NCI-H1930 (cell line): ENCODE measurements around the gene IL17RA.
A peak's percentile ranks its signal among the peaks of the same experiment; 100 is the strongest.

Source experiments
- DNase-seq, 2 experiments: peaks; one replicate each; lab custom pipeline; 2025; lab: John Stamatoyannopoulos, UW

The IL17RA gene

GRCh38 chr22:17084554-17085276 is at the start of gene IL17RA:
Gene IL17RA, plus strand, starts transcription at chr22:17085000. Its CDS starts 92 bp downstream, at chr22:17085092.
- peak; percentile 65 to 66 for DNase-seq

GRCh38 chr22:17035246-17035645 is 49.6 kb upstream of the IL17RA start:
- DNase-seq = no peak

DNA sequence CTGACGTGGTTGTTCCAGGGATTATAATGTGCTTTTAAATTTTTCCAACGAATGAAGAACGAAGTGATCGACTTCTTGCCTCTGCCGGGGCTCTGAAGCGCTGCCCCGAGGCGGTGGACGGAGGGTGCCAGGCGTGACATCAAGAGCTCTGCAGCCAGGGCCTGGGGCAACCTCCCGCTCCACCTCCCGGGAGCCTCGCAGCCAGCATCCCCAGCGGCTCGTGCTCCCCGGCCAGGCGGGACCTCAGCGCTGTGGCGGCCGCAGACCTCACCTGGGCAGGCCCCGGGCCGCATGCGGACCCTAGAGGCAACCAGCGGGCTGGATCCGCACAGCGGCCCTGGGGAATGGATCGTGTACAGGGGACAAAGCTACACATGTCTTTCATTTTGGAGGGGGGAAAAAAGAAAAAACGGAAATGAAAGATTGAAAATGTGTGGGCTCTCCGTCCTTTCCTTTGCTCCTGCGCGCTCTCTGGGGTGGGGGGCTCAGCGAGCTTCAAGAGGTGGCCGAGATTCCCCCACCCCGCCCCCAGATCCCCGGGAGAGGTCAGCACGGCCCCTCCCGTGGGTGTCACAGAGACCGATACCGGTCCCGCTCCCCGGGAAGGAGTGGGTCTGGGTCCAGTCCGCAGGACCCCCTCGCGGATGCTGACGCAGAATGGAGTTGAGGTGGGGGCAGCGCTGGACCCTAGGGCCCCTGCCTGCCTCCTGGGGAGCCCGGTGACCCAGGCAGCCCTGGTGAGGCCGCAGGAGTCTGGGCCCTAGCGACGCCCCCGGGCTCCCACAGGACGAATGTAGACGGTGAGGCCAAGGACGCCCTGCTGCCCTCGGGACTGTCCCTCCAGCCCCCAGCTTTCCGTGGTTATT is 48.6 kb upstream of the IL17RA start:
- DNase-seq = peak; percentile 4 to 28

DNA sequence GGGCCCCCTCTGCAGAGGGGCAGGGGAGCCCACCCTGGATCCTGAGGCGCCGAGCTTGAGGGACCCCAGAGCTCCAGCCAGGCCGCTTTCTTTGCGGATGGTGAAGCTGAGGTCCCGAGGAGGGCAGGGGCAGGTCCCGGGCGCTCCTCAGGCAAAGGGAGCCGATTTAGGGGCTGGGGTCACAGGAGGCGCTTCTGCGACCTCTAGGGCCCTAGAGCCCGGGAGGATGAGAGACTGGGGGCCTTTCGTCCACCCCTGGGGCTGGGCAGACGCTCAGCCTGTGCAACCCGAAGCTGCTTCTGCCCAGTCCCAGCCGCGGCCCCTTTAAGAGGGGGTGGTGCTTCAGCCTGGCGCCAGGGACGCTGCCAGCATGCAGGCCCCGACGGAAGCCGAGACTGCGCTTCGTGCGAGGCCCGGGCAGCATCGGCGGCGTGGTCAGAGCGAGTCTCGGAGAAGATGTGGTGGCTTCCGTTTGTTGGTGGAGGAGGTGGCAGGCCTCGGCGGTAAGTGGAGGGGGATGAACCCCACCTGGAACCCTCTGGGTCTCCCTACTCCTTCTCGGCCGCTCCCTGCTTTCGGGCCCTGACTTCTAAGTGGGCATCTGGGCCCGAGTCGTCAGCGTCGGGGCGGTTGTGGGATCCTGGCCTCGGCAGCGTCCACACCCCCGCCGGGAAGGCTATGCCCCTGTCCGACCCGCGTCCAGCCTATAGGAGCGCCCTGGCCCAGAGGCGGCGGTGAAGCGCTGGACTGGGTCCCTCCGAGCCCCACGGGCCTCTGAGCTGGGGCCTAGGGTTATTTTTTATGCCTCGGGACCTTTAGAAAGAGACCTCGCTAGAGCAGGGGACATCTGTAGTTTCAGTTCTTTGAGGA is 47.7 kb upstream of the IL17RA start:
- peak; percentile 15 to 16 for DNase-seq

DNA sequence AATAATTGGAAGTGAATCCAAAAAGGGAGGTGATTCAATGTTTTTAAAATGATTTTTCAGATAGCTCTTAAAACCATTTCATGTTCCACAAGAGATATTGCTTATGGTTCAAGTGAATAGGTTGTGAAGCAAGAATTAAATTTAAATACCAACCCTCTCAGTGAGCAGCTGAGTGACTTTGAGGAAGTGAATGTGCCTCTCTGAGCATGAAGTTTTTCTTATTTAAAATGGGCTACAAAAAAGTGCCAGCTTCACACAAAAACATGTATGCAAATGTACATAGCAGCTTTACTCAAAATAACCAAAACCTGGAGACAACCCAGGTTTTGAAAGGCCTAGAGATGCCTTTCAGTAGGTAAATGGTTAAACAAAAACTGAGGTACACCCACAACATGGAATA is 41.3 kb upstream of the IL17RA start:
- no peak for DNase-seq

DNA sequence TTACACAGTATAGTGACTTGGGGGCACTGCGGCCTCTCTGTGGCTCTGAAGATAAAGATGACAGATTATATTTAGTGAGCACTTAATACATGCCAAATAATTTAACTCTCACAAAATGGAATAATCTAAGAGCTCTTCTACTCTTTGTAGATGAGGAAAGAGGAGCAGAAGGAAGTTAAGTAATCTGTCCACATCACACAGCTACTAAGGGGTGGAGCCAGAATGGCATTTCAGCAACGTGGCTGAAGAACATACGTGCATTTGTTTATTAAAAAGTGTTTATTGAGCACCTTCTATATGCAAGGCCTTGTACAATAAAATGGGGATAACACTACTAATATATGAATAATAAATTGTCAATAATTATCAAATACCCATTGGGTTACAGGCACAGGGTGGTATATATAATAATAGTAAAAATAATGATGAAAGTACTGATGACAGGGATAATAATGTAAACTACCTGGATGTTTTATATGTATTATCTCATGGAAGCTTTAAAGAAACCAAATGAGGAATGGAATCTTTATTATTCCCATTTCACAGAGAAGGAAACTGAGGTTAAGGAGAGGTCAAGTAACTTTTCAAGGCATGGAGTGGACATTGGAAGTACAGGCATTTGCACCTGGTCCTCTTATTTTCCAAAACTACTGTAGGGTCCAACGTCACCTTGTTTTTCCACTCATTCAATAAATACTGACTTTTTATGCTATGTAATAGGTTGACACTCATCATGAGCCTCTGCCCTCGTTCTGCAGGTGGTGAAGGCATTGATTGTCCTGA is 38.0 kb upstream of the IL17RA start:
- DNase-seq = no peak

GRCh38 chr22:17047656-17048055 is 37.1 kb upstream of the IL17RA start:
- no peak for DNase-seq

DNA sequence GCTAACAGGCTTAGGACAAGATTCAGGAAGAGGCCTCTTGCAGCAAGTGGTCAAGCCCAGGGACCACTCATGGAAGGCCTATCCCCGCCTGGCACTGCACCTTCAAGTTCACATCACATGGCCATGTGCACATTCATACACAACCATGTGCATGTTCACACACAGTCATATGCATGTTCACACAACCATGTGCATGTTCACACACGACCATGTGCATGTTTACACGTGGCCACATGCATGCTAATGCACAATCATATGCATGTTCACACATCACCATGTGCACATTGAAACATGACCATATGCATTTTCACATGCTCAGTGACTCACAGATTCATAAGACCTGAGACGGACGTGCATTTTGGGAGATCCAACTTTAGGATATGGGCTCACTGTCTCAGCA is 28.7 kb upstream of the IL17RA start:
- DNase-seq = no peak

DNA sequence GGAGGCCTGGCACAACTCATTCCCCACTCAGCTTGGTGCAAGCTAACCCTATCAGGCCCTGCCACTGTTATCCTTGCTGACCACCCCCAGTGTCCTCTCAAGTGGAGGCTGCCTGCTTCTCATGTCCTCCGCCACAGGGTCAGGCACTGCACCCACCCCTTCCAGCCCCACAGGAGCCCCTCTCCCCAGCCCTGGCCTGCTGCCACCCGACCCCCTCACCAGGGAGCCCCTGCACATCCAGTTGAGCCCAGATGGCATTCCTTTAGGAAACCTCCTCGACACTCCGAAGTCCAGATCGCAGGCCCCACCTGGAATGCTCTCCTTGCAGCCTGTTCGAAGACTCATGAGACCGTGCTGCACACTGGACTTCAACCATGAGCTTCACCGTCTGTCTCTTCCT is 28.0 kb upstream of the IL17RA start:
- DNase-seq = no peak

DNA sequence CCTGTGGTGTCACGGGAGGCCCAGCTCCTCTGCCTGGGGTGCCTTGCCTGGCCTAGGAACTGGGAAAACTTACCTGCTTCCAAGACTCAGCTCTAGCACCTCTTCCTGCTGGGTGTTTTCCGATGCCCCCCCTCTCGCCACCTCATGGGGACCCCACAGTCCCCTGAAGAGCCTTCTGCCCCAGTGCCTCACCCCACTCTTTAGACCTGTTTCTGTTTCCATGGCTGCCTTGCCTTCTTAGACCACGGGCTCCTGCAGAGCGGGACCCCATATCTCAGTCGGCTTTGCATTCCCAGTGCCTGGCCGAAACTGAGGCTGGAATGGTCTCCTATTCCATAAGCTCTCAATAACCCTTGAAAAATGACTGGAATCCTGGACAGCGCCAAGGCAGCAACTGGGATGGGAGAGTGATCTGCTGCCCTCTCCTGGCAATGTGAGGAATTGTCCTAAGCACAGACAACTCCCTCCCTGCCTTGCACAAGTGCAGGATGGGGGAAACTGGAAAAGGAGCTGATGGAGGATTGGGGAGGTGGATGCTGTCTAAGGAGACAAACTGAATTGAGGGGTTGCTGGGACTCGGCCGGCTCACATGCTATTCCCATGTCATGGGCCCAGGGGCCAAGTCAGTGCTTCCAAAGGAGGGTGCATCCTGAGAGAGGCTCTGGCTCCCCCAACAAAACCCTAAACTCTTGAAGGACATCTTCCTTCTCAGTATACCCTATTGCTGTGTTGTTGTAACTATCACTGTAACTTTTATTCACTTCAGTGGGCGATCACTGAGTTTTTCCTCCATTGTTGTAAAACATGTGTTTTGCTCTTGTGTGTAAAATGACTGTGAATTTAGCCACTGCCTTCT is 26.6 kb upstream of the IL17RA start:
- peak; percentile 6 to 36 for DNase-seq

DNA sequence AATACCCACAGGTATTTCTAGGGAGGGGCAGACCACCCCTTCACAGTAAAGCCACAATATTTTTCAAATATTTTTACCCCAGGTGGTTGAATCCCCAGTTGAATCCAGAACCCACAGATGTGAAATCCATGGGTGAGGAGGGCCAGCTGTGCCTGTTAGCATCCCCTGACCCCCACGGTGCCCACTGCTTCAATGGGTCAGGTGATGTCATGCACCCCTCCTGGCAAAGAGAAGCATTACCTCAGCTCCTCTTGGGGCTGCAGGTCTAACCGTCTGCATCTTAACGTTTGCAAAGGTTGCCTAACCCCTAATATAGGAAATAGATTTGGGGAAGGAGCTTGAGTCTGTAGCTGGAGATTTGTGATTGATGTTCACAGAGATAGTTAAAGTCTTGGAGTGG is 24.7 kb upstream of the IL17RA start:
- no peak for DNase-seq

GRCh38 chr22:17063411-17064106 is 21.2 kb upstream of the IL17RA start:
- no peak for DNase-seq

GRCh38 chr22:17064498-17065100 is 20.2 kb upstream of the IL17RA start:
- DNase-seq = no peak

DNA sequence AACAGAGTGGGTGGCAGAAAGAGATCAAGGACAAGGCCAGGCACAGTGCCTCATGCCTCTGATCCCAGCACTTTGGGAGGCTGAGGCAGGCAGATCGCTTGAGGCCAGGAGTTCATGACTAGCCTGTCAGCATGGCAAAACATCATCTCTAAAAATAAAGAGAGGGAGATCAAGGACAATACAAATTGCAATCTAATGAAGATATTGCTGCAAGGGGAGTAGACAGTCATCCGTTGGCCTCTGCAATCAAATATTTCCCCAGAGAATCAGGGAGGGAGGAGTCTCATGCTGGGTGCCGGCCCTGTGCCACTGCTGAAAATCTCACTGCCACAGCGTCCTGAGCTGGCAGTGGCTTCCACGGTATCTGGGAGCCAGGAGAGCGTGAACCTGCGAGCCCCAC is 19.4 kb upstream of the IL17RA start:
- no peak for DNase-seq

GRCh38 chr22:17072877-17073276 is 11.9 kb upstream of the IL17RA start:
- no peak for DNase-seq

GRCh38 chr22:17074648-17075002 is 10.2 kb upstream of the IL17RA start:
- DNase-seq = no peak

GRCh38 chr22:17077255-17077654 is 7.5 kb upstream of the IL17RA start:
- no peak for DNase-seq

DNA sequence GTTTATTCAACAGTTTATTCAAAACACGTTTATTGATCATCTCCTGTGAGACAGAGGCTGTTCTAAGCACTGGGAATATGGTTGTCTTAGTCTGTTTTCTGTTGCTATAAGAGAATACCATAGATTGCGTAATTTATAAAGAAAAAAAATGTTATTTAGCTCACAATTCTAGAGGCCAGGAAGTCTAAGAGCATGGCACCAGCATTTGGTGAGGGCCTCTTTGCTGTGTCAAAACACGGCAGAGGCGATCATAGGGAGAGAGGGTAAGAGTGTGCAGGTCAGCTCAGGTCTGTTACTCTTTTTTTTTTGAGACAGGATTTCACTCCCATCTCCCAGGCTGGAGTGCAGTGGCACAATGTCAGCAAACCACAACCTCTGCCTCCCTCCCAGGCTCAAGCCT is 5.2 kb upstream of the IL17RA start:
- DNase-seq = no peak

DNA sequence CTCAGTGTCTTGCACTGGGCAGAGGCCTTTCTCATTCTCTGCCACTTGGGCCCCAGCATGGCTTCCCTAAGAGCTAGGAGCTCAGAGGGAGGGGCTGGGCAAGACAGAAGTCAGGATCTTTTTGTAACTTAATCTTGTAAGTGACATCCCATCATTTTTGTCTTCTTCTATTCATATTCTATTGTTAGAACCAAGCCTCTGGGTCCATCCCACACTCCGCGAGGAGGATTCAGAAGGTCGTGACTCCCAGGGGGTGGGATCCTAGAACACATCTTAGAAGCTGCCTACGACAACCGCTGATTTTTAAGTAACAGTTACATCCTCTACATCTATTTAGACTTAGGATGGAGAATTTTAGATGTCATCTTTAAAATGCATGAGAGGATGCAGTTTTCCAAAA is 1.5 kb upstream of the IL17RA start:
- DNase-seq = no peak
